ENCODE measurements around the gene DLX3.

- TF ChIP-seq PATZ1 (CRISPR knock-in tag; IDR thresholded peaks at IDR 0.05; ENCODE audit: borderline replicate concordance), result no peak
- TF ChIP-seq CREB5 (CRISPR knock-in tag; IDR thresholded peaks at IDR 0.05; ENCODE audit: low read depth), result no peak
- no peak for TF ChIP-seq SNAI2 (CRISPR knock-in tag; IDR thresholded peaks at IDR 0.05)
- no peak for TF ChIP-seq ZC3H10 (CRISPR knock-in tag; IDR thresholded peaks at IDR 0.05)
- no peak for TF ChIP-seq ESRRG (CRISPR knock-in tag; IDR thresholded peaks at IDR 0.05)
- TF ChIP-seq ZFP30 (CRISPR knock-in tag; IDR thresholded peaks at IDR 0.05), result no peak
Measured at GRCh38 chr17:49946208-49946607, 48.8 kb downstream of the DLX3 start.
